ENCODE data around the gene MESP1.

The MESP1 gene

DNA sequence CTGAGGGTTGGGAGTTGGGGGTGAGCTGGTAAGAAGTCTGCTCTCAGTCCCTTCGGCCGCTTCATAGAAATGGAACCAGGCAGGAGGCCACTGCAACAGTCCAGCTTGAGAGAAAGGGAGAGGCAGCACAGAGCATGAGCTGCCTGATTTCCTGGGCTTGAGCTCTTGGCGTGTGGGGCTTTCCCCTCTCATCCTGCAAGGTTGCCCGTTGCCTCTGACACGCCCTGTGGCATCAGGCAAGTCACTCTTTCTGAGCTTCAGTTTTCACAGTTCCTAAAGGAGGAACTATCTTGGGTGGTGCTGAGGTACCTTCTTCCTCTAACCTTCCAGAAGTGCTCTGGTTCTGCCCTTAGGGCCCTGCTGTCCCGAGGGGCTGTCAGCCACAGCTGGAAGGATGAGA lies 30.0 kb upstream of the MESP1 start:
- DNase-seq (ENCODE audit: low read depth in 3 of 3, low spot score in 1 of 3), result no peak

DNA sequence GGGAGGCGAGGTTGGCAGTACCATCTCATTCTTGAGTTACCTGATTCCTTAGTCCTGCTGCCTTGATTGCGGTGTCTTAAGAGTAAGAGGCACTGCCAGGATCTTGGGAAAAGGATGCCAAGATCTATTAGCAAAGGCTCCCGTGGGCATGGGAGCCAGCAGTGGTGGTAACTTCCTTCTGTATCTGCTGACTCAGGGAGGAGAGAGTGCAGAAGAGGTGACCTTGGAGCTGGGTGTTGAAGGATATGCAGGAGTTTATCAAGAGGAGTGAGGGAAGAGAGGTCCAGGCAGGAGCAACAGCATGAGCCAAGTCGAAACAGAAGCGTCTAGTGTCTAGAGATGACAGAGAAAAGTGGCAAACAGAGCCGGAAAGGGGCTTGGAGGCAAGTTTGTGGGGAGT lies 29.6 kb upstream of the MESP1 start:
- no peak for DNase-seq (ENCODE audit: low read depth in 3 of 3, low spot score in 1 of 3)

DNA sequence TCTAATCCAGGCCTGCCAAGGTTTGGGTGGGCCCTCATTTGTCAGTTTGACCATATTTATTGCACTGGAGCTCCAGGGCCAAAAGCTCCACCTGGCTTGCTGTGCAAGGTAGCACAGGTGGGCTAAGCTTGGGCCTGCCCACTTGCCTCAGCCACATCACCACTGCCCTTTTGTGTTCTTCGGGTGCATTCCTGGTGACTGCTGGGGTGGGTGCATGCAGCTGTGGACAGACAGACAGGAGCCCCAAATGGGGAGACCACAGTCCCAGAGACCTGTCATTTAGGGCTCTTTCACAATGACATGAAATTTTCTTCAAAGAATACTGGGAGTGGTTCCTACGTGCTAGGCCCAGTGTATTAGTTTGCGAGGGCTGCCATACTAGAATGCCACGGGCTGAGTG lies 27.8 kb upstream of the MESP1 start:
- DNase-seq (ENCODE audit: low read depth in 3 of 3, low spot score in 1 of 3), result no peak

DNA sequence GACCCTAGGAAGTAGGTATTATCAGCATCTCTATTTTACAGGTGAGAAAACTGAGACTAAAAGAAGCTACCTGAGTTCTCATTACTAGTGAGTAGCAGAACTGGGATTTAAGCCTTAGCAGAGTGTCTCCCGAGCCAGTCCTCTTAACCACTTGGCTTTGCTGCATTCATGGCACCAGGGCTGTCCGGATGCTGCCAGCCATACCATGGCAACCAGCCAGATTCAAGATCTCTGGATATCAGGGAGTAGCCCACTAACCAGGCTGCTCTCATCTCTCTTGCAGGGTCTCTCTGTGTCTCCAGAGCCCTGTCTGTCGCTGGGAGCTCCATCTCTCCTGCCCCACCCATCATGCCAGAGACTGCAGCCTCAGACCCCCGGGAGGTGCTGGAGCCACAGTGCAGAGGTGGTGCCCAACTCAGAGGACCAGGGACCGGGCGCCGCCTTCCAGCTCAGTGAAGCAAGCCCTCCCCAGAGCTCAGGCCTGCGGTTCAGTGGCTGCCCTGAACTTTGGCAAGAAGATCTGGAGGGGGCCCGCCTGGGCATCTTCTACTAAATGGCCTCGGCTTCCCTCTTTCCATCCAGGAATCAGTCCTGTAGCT lies 26.8 kb upstream of the MESP1 start:
- no peak for DNase-seq (ENCODE audit: low read depth in 3 of 3, low spot score in 1 of 3)

DNA sequence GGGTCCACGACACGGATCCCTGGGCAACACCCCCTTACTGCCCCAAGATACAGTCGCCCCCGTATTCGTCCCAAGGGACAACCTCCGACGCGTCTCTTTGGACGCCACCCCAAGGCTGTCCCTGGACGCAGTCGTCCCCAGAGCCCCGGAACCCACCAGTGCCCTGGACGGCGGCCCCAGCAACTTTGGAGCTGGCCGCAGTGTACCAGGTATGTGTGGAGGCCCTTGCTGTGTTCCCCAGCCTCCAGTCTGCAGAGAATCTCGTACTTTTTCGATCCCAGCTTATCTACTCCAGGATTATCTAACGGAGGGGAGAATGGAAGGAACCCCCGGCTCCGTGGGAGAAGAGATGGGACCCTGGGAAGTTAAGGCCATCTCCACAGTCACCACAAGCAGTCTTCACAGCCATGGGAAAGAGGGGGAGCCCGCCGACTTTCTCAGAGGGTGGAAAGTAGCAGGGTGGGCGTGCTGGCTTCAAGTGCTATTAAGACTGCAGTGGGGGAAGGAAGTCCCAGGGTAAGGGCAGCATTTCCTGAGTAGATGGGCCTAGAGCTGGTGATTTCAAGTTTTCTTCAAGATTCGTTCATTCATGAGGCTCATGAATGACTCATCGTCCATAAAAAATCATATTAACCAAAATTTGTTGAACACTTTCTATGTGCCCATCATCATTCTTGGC lies 26.2 kb upstream of the MESP1 start:
- no peak for DNase-seq (ENCODE audit: low read depth in 3 of 3, low spot score in 1 of 3)

DNA sequence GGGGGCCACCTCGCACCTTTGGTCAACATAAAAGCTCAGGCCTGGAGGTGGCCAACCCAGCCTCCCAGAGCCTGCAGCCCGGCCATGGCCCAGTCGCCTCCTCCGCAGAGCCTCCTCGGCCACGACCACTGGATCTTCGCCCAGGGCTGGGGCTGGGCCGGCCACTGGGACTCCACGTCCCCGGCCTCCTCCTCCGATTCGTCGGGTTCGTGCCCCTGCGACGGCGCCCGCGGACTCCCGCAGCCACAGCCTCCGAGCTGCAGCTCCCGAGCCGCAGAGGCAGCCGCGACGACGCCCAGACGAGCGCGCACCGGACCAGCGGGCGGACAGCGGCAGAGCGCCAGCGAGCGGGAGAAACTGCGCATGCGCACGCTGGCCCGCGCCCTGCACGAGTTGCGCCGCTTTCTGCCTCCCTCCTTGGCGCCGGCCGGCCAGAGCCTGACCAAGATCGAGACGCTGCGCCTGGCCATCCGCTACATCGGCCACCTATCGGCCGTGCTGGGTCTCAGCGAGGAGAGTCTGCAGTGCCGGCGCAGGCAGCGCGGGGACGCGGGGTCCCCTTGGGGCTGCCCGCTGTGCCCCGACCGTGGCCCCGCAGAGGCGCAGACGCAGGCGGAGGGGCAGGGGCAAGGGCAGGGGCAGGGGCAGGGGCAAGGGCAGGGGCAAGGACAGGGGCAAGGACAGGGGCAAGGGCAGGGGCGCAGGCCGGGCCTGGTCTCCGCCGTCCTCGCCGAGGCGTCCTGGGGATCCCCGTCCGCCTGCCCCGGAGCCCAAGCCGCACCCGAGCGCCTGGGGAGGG lies 25.4 kb upstream of the MESP1 start, which contains the start of gene MESP2:
Gene MESP2 (plus strand): TSS at position 59 of the 799 bp plus-strand sequence. CDS start 26 bp downstream, at position 85.
- DNase-seq (ENCODE audit: low read depth in 3 of 3, low spot score in 1 of 3), result peak in 2 of 3 donors; percentile 6 to 35

DNA sequence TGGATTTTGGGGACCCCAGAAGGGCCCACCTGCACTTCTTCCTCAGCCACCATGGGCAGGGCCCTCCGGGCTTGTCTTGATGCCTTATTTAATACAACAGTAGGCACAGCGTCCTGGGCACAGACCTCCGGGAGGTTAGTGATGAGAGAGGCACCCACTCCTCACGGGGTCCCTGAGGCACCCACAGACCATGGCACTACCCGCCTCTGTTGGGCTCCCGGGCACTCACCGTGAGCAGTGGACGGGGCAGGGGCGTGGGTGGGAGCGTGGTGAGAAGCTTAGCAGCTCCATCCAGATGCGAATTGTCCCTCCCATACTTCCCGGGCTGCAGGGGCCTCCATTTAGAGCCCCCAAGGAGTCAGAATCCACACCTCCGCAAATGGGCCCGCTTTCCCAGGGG lies 24.8 kb upstream of the MESP1 start:
- DNase-seq (ENCODE audit: low read depth in 3 of 3, low spot score in 1 of 3), result no peak

DNA sequence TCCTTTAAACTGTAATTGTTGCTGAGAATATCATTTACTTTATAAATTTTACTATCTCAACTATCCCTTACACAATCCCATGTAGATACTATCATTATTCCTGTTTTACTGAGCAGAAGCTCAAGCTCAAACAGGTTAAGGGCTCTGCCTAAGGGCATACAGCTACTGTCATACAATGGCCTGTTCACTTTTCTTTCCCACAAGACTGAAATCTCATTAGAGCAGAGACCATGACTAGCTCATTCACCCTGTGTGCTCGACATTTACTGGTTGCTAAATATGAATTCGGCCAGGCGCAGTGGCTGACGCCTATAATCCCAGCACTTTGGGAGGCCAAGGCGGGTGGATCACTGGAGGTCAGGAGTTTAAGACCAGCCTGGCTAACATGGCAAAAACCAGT lies 23.4 kb upstream of the MESP1 start:
- DNase-seq (ENCODE audit: low read depth in 3 of 3, low spot score in 1 of 3), result no peak

DNA sequence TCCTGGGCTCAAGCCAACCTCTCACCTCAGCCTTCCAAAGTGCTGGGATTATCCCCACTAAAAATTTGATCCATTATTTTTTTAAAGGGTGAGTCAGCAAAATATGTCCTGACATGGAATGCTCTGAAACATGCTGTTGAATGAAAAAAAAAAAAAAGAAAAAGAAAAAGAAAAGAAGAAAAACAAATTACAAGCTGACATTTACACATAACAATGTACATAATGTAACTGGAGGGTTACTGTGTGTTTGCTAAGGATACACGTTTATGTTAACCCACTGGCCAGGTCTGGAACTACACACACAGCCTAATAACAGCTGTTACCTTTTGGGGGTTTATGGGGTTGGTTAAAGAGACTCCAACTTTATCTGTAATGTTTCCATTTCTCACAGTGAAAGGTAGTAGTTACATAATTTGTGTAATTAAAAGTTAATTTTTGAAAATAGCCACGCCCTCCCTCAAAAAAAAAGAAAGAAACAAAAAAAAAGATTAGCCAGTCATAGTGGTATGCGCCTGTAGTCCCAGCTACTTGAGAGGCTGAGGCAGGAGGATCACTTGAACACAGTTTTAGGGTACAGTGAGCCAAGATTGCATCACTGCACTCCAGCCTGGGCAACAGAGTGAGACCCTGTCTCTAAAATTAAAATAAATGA lies 22.0 kb upstream of the MESP1 start:
- no peak for DNase-seq (ENCODE audit: low read depth in 3 of 3, low spot score in 1 of 3)

DNA sequence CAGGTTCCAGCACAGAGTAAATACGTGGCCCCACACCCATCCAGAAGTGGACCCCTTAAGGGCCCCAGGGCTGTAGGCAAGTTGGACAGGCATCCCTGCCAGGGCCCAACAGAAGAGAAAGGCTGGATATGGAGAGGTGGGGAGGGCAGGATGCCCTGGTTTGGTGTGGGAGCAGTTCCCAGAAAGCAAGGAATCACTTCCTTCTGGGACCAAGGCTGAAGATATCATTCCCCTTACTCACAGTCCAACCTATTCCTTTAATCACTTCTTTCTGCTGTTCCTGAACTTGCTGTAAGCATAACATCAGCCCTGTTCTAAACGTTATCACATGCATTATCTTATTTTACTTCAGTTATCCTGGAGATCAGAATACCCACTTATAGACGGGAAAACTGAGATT lies 19.0 kb upstream of the MESP1 start:
- no peak for DNase-seq (ENCODE audit: low read depth in 3 of 3, low spot score in 1 of 3)

DNA sequence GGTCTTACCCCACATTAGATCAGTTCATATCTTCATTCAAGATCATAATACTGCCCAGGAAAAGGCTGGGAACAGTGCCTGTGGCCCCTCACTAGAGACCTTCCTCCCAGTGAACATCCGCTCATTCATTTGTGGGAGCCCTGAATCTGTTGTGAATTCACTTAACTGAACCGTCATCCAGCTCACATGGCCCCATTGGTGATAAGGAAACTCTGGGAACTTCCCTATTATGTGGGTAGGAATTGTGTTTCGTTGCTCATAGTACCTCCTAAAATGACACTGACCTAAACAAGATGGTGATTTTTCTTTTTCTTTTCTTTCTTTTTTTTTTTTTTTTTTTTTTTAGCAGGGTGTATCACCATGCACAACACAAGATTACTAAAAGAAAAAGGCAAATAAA lies 18.3 kb upstream of the MESP1 start:
- DNase-seq (ENCODE audit: low read depth in 3 of 3, low spot score in 1 of 3), result no peak

DNA sequence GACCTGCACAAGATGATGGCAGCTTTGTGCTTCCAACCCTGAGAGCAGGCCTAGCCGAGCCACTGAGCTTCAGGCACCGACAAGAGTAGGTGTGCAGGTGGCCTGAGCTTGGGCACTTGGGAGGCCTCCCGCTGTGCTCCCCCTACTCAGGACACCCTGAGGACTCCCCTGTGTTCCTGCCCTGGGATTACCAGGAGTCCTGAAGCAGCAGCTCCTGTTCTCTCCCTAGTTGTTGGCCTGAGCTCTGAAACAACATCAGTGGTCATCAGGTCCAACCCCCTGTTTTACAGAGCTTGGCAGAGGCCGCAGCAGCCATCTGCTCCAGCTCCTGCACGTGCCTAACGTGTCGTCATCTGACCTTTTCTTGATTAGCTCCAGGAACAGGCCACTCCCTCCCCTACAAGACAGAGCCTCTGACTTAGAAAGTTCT lies 17.0 kb upstream of the MESP1 start:
- no peak for DNase-seq (ENCODE audit: low read depth in 3 of 3, low spot score in 1 of 3)

DNA sequence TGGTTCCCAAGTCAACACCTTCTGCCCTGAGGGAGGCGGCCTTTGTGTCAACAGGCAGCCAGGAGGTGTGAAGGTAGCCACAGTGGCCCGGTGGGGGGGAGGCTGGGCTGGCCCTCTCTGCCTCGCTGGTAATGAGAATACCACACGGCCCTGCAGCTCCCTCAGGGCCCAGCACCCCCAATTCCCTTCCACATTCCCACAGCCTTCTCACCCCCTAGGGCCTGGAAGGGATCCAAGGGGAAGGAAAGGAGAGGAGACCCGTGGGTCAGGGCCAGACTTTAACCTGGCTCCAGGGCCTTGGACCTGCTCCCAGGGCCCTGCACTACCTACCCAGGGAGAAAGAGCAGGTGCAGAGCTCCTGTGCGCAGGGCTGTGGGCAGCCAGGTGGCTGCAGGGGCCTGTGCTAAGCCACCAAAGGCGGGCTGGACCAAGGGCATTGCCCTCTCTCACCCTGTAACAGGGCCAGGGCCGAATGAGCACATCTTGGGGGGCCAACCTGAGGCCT lies 16.4 kb upstream of the MESP1 start:
- DNase-seq (ENCODE audit: low read depth in 3 of 3, low spot score in 1 of 3), result no peak

DNA sequence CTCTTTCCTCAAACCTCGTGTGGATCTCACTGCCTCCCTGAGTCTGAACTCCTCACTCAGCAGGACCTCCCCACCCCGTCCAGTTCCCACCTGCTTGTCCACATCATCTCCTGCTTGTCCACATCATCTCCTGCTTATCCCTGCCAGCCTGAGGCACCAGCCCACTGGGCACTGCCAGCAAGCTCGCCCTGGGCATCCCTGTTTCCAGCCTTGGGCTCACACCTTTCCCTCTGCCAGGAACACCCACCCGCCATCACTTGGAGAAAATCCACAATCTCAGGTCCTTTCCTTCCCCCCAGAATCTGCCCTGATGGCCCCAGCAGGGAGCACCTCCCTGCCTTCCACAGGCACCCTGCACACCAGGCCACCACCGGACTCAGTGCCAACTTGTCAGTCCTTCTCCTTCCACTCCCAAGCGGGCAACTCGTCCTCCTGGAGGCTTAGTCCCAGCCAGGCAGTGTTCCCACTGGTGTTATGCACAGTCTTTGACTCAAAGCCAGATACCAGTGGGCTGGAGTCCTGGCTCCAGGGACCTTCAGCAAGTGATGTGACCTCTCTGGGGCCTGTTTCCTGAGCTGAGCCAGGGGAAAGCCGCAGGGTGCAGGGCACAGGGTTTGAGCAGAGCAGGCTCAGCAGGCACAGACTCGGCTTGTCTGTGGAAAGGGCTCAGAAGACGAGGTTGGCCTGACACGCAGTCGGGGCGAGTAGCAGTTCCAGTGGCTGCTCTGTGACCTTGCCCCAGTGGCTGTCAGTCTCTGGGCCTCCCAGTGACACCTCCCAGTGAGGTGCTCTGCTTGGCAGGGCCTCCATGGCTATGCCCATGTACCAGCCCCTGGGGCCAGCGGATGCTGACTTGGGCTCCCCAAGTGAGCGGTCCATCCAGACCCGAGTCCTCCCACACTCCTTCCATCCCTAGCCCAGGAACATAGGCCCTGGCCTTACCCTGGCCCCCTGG lies 15.6 kb upstream of the MESP1 start:
- no peak for DNase-seq (ENCODE audit: low read depth in 3 of 3, low spot score in 1 of 3)

DNA sequence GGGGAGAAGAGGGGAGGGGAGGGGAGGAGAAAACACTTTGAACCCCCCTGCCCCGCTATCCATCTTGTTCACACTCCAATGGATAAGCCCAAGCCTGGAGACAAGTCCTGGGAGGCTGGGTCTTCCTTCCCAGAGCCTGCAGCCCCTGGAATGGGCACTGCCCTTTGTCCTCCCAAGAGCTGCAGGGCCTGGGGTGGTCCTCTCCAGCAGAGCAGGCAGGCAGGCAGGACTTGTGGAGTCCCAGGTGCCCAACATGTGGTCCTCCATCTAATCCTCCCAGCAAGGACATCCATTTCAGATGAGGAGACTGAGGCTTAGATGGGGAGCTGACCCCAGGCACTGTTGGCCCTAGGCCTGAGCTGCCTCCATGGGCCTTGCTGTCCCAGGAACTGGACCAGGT lies 14.6 kb upstream of the MESP1 start:
- DNase-seq (ENCODE audit: low read depth in 3 of 3, low spot score in 1 of 3), result no peak

DNA sequence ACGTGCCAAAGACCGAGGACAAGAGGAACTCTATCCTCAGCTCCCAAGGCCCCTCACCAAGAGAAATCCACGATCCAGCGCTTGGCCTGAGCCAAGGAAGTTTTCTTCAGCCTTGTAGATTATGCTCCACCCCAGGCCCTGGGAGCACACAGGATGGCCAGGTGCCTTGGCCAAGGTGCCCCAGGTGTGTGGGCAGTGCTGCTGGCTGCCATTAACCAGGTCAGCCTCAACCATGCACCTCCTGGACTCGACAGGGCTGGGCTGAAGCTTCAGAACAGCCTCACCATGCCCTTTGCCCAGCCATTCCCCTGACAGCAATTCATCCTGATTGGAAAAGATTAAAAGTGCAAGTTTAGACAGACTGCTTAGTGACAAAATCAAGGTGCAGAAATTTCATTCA lies 10.9 kb upstream of the MESP1 start:
- DNase-seq (ENCODE audit: low read depth in 3 of 3, low spot score in 1 of 3), result no peak

DNA sequence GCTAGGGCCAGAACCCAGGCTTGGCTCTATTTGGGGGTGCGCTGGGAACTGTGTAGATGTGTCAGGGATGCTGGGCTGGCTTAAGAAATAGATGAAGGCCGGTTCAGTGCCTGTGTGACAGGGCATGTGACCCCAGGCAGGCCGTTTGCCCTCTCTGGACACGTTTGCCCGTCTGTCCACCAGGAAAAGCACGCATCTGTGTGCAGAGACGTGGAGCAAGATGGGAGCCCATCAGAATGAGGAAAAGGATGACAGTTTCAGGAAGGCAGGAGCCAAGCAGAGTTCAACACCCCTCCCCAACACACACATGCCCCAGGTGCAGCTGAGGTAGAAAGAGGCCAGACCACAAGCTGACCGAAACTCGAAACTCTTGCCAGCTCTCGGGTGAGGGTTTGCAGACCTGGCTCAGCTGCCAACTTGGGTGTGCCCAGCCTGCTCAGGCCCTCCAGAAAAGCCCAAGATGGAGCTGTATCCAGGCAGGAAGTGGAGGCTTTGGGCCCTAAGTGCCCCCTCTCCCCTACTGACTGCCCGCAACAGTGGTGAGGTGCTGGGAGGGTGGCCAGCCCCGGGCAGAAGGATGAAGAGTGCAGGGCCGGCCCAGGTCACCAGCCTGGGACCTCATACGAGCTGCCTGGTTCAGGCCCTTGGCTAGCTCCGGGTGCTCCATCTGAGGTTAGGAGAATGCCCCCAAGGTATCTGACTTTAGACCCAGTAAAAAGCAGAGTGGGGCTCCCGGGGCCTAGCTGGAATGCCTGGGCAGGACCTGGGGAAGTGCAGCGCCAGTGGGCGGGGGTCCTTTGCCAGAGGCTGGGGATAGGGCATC lies 10.2 kb upstream of the MESP1 start:
- DNase-seq (ENCODE audit: low read depth in 3 of 3, low spot score in 1 of 3), result no peak

DNA sequence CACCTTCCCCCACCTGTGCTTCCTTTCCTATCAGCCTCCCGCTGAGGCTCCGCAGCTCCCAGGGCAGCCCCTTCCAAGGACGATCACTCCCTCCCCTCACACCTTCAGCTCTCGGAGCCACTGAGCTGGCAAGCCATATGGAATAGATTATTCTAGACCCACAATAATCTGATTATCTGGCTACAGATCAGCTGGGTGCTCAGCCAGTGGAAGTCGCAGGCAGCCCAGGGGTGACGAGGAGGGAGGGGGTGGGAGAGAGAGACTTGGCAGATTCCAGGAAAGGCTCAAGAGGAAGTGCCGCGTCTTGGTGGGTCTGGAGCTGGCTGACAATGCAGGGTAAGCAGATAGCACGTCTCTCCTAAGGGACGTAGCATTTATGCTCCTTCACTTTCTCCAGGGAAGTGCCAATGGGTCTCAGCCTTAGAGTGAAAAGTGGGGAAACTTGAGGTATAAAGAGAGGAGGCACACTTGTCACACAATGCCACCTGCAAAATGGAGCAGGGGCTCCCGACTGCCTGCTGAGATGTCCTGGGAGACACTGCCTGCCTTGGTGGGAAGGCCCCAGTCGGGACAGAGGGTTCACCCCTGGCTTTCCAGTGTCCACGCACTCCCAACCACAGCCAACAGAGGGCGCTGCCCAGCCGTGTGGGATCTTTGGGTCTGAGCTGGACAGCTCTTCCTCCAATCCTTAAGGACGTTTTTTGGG lies 9.4 kb upstream of the MESP1 start:
- peak in 2 of 3 donors; percentile 29 to 55 for DNase-seq (ENCODE audit: low read depth in 3 of 3, low spot score in 1 of 3)

DNA sequence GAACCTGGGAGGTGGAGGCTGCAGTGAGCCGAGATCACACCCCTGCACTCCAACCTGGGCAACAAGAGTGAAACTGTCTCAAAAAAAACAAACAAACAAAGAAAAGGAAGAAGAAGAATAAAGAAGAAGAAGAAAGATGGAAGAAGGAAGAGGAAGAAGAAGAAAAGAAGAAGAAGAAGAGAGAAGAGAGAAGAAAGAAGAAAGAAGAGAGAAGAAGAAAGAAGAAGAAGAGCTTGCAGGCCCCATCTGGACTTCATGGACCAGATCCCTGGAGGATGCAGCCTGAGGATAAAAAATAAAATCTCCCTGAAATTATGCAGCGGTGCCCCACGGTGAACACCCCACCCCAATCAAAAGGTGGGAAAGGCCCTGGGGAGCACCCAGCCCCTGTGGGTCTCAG lies 8.8 kb upstream of the MESP1 start:
- DNase-seq (ENCODE audit: low read depth in 3 of 3, low spot score in 1 of 3), result no peak
